Activated CD8-positive, alpha-beta memory T cell treated with anti-CD3 and anti-CD28 coated beads, Interleukin-2, amount 50 U/mL, for 48 hours (primary cell): ENCODE data around the gene SDHAF1.

Experiments
- DNase-seq: peaks from one replicate; pipeline ENCODE4 v3.0.0-alpha.2; 2020

Gene SDHAF1

GRCh38 chr19:35987571-35987896 lies 7.5 kb upstream of the SDHAF1 start:
- DNase-seq, result no peak

GRCh38 chr19:35988824-35989223 lies 6.2 kb upstream of the SDHAF1 start:
- no peak for DNase-seq

GRCh38 chr19:35990156-35990555 lies 4.8 kb upstream of the SDHAF1 start:
- no peak for DNase-seq

GRCh38 chr19:35990771-35991730 lies 3.9 kb upstream of the SDHAF1 start:
- no peak for DNase-seq

- DNase-seq, result no peak
These were observed 3.1 kb upstream of the SDHAF1 start for GRCh38 chr19:35991731-35992450.

- DNase-seq, result no peak
These were observed 1.9 kb upstream of the SDHAF1 start for GRCh38 chr19:35992907-35993765.

- peak; percentile 65 for DNase-seq
These were observed 927 bp upstream of the SDHAF1 start for GRCh38 chr19:35993923-35994598.

- no peak for DNase-seq
These were observed 1.8 kb downstream of the SDHAF1 start for GRCh38 chr19:35996777-35997176.

- DNase-seq, result no peak
These were observed 6.6 kb downstream of the SDHAF1 start for GRCh38 chr19:36001605-36002004.

- no peak for DNase-seq
These were observed 8.3 kb downstream of the SDHAF1 start for GRCh38 chr19:36003284-36003683.

GRCh38 chr19:36006955-36007354 lies 12.0 kb downstream of the SDHAF1 start:
- DNase-seq, result no peak

- no peak for DNase-seq
These were observed 13.5 kb downstream of the SDHAF1 start, which contains the start of gene SYNE4 for GRCh38 chr19:36008336-36008978. Gene SYNE4, minus strand, starts transcription at chr19:36008813. Its CDS starts 132 bp downstream, at chr19:36008681.

- DNase-seq, result peak; percentile 81
These were observed 14.2 kb downstream of the SDHAF1 start for GRCh38 chr19:36009220-36009619.

GRCh38 chr19:36009633-36010379 lies 14.8 kb downstream of the SDHAF1 start:
- DNase-seq, result no peak

GRCh38 chr19:36010402-36010801 lies 15.4 kb downstream of the SDHAF1 start:
- no peak for DNase-seq

GRCh38 chr19:36013280-36014011 lies 18.5 kb downstream of the SDHAF1 start:
- DNase-seq, result no peak

GRCh38 chr19:36014012-36014924 lies 19.3 kb downstream of the SDHAF1 start, which contains the start of gene ALKBH6:
Gene ALKBH6, minus strand, starts transcription at chr19:36014213. Its CDS starts 816 bp downstream, at chr19:36013397.
- peak; percentile 100 for DNase-seq

GRCh38 chr19:36019061-36019670 lies 24.2 kb downstream of the SDHAF1 start:
- DNase-seq, result no peak

- DNase-seq, result no peak
These were observed 28.4 kb downstream of the SDHAF1 start for GRCh38 chr19:36023432-36023831.
